ENCODE data around the gene COG5.

- TF ChIP-seq CTCF (conservative IDR thresholded peaks at IDR 0.05; ENCODE audit: low read length) (no peak), EZH2phosphoT487 (IDR thresholded peaks at IDR 0.05; ENCODE audit: borderline replicate concordance) (no peak)
Measured at GRCh38 chr7:107414198-107414597, 149.5 kb downstream of the COG5 start.

All from Loucy (cell line).